OCI-LY1 (cell line): Measurements from ENCODE around the gene CHST12.
"Not testable (repeated sequence)": the region's sequence is repeated elsewhere in the genome, so short reads cannot be mapped to it uniquely, and the experiment has no call there.

Source experiments
- H2AFZ ChIP-seq: fragments of 200-600 bp; sonication (generic), shearing (Covaris generic); 2 replicates; pipeline ENCODE4 v1.6.0; 2014; ENCODE audit warnings: antibody characterized with exemption, mild to moderate bottlenecking, low read length
- H3F3A ChIP-seq: fragments of 200-600 bp; sonication (generic), shearing (Covaris generic); 2 replicates; pipeline ENCODE4 v1.6.0; 2014; ENCODE audit warnings: mild to moderate bottlenecking, antibody characterized with exemption, low read length, moderate library complexity; ENCODE audit not compliant: insufficient read depth
- H3K27ac ChIP-seq: fragments of 200-600 bp; sonication (generic); 2 replicates; pipeline ENCODE4 v1.5.1; 2014; ENCODE audit warnings: low read length, mixed run types, mild to moderate bottlenecking, low read depth; ENCODE audit not compliant: poor library complexity, severe bottlenecking
- H3K27me3 ChIP-seq: fragments of 200-600 bp; sonication (generic); 2 replicates; pipeline ENCODE4 v1.6.0; 2014; ENCODE audit warnings: antibody characterized with exemption, mild to moderate bottlenecking, low read length, moderate library complexity; ENCODE audit not compliant: insufficient read depth
- H3K36me3 ChIP-seq: fragments of 200-600 bp; sonication (generic); 2 replicates; pipeline ENCODE4 v1.6.1; 2014; ENCODE audit warnings: mild to moderate bottlenecking, antibody characterized with exemption, low read length, moderate library complexity, mixed read lengths; ENCODE audit not compliant: insufficient read depth
- H3K4me1 ChIP-seq: fragments of 200-600 bp; sonication (generic); 2 replicates; pipeline ENCODE4 v1.5.1; 2014; ENCODE audit warnings: mild to moderate bottlenecking, low read length, moderate library complexity; ENCODE audit not compliant: insufficient read depth, severe bottlenecking
- H3K4me2 ChIP-seq: fragments of 200-600 bp; sonication (generic), shearing (Covaris generic); 2 replicates; pipeline ENCODE4 v1.6.1; 2014; ENCODE audit warnings: low read length
- H3K4me3 ChIP-seq: fragments of 200-600 bp; sonication (generic); 2 replicates; pipeline ENCODE4 v1.5.1; 2014; ENCODE audit warnings: low read length, low read depth, mild to moderate bottlenecking, mixed read lengths; ENCODE audit not compliant: poor library complexity, severe bottlenecking
- H3K79me2 ChIP-seq: fragments of 200-600 bp; shearing (Covaris generic); 2 replicates; pipeline ENCODE4 v1.6.1; 2016; ENCODE audit warnings: mixed run types, low read length, mixed read lengths; ENCODE audit not compliant: insufficient read depth
- H3K9ac ChIP-seq: fragments of 200-600 bp; sonication (generic), shearing (Covaris generic); 2 replicates; pipeline ENCODE4 v1.6.1; 2014; ENCODE audit warnings: mild to moderate bottlenecking, low read length, mixed read lengths
- H3K9me2 ChIP-seq: fragments of 200-600 bp; sonication (generic), shearing (Covaris generic); 2 replicates; pipeline ENCODE4 v1.6.1; 2014; ENCODE audit warnings: low read depth, mild to moderate bottlenecking, low read length, mixed read lengths
- H3K9me3 ChIP-seq: fragments of 200-600 bp; shearing (Covaris generic); 2 replicates; pipeline ENCODE4 v1.6.1; 2014; ENCODE audit warnings: low read length, mixed read lengths
- H4K20me1 ChIP-seq: fragments of 200-600 bp; sonication (generic), shearing (Covaris generic); 2 replicates; pipeline ENCODE4 v1.6.0; 2016; ENCODE audit warnings: mild to moderate bottlenecking, low read length; ENCODE audit not compliant: insufficient read depth
- CTCF ChIP-seq: fragments of 200-600 bp; sonication (generic), shearing (Covaris generic); IDR thresholded peaks from 2 replicates; pipeline ENCODE4 v1.5.1; 2017; ENCODE audit warnings: mild to moderate bottlenecking, antibody characterized with exemption, low read length, moderate library complexity, mixed read lengths
- EZH2 ChIP-seq: fragments of 200-600 bp; sonication (generic), shearing (Covaris generic); IDR thresholded peaks from 2 replicates; pipeline ENCODE4 v1.8.0; 2017; ENCODE audit warnings: borderline replicate concordance, mixed run types, mild to moderate bottlenecking, antibody characterized with exemption, low read length, moderate library complexity, mixed read lengths

Gene CHST12

GRCh38 chr7:2466675-2467074 is 63.3 kb downstream of the CHST12 start:
- Histone ChIP-seq H3K36me3 (no peaks in the 10 kb centered on the region), H3K9me2 (no peaks in the 10 kb centered on the region), H3K27me3 (peaks cover 4% of the 10 kb centered on the region; the same call in 1 of the 2 replicates), H3K9ac (no peak overlapping the region), H4K20me1 (no peaks in the 10 kb centered on the region), H3K4me1 (no peaks in the 10 kb centered on the region), H3K79me2 (no peaks in the 10 kb centered on the region), H3K9me3 (no peaks in the 10 kb centered on the region), H3K27ac (no peak overlapping the region), H3F3A (no peaks in the 10 kb centered on the region), H3K4me2 (no peak overlapping the region), H3K4me3 (no peak overlapping the region), H2AFZ (no peak overlapping the region)
- TF ChIP-seq CTCF (no peak), EZH2 (no peak)

- Histone ChIP-seq H3K27me3 (peaks cover 4% of the 10 kb centered on the region; the same call in 1 of the 2 replicates), H3F3A (no peaks in the 10 kb centered on the region), H3K4me3 (no peak overlapping the region), H3K9me3 (no peaks in the 10 kb centered on the region), H3K27ac (no peak overlapping the region), H3K4me2 (no peak overlapping the region), H3K36me3 (no peaks in the 10 kb centered on the region), H3K9ac (no peak overlapping the region), H3K4me1 (no peaks in the 10 kb centered on the region), H2AFZ (no peak overlapping the region), H4K20me1 (no peaks in the 10 kb centered on the region), H3K79me2 (no peaks in the 10 kb centered on the region), H3K9me2 (no peaks in the 10 kb centered on the region)
- no peak for TF ChIP-seq CTCF
- no peak for TF ChIP-seq EZH2
These were observed 64.8 kb downstream of the CHST12 start for GRCh38 chr7:2468227-2468626.

- not testable (repeated sequence) for H3K9me3 ChIP-seq, H3K27me3 ChIP-seq, H3K9me2 ChIP-seq, H4K20me1 ChIP-seq, H3K27ac ChIP-seq, H3K36me3 ChIP-seq, H3K4me1 ChIP-seq, H3K79me2 ChIP-seq, H3K9ac ChIP-seq, H3K4me2 ChIP-seq, H2AFZ ChIP-seq, H3K4me3 ChIP-seq, H3F3A ChIP-seq
These were observed 66.2 kb downstream of the CHST12 start for GRCh38 chr7:2469460-2470203.
